ENCODE data around the gene TIMM13. TPM values are rescaled to one million over a fixed set of nuclear protein-coding genes. Genes with fewer than 3 reads are reported as not detected.
"Not testable (repeated sequence)": the region's sequence is repeated elsewhere in the genome, so short reads cannot be mapped to it uniquely, and the experiment has no call there.

TIMM13 gene
- total RNA-seq, 1 experiment from 2014 or later: 52.9 TPM

DNA sequence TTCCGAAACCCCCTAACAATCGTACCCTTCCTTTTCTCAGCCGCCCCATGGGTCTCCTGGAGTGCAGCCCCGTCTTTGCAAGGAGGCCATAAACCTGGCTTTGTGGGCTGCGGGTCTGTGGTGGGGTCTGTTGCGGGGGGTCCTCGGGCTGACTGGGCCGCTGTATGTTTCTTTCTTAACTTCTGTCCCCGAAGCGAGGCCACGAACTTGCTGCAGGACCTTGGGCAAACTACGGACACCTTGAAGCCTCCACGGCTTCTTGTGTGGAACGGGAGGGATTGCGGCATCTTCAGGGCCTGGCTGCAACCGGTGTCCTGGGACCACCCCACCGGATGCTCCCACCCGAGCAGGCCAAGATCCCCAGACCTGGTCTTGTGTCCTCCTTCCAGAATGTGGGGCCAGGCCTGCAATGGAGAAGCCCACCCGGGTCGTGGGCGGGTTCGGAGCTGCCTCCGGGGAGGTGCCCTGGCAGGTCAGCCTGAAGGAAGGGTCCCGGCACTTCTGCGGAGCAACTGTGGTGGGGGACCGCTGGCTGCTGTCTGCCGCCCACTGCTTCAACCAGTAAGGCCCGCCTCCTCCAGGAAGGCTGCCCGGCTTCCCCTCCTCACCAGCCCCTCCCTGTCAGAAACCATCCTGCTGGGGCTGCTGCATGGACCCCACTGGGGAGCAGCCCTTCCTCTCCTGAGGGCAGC, 12.0 kb downstream of the TIMM13 start:
- DNase-seq (ENCODE audit: low read depth): no peak

DNA sequence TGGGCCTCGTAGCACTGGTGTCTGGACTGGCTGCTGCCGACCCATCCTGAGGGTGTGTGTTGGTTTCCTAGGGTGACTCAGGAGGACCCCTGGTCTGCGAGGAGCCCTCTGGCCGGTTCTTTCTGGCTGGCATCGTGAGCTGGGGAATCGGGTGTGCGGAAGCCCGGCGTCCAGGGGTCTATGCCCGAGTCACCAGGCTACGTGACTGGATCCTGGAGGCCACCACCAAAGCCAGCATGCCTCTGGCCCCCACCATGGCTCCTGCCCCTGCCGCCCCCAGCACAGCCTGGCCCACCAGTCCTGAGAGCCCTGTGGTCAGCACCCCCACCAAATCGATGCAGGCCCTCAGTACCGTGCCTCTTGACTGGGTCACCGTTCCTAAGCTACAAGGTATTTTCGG, 13.8 kb downstream of the TIMM13 start:
- DNase-seq (ENCODE audit: low read depth): no peak

DNA sequence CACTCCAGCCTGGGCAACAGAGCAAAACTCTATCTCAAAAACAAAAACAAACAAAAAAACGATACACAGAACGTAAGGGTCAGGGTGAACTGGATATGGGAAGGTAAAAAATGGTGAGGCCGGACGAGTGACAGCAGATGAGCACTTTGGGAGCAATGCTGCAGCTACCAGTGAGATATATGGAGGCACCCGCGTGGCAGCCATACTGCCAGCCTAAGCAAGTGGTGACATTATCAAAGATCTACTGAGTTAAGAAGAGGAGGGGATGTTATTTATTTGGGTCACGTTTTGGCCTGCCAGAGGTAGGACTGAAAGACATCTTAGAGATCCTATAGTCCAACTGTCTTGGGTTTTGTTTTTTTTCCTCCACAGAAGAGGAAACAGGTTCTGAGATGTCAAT, 14.2 kb downstream of the TIMM13 start:
- no peak for DNase-seq (ENCODE audit: low read depth)

DNA sequence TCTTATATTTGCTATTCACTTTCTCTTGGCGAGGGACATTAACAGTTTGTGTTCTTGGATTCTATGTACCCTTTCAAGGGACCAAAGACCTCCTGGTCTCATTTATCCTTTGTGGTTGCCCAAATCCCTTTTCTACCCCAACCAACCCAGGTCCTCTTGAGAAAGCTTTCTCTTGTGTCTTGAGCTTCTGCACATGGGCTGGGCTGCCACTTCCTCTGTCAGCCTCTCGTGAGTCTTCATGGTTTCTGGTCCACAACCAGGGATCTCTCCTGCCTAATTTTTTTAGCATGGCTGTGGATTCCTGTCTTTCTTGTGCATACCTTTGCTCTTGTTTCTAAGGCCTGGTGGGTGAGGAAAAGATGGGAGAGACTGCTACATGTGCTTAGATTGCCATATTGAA, 14.9 kb downstream of the TIMM13 start:
- DNase-seq (ENCODE audit: low read depth): no peak

DNA sequence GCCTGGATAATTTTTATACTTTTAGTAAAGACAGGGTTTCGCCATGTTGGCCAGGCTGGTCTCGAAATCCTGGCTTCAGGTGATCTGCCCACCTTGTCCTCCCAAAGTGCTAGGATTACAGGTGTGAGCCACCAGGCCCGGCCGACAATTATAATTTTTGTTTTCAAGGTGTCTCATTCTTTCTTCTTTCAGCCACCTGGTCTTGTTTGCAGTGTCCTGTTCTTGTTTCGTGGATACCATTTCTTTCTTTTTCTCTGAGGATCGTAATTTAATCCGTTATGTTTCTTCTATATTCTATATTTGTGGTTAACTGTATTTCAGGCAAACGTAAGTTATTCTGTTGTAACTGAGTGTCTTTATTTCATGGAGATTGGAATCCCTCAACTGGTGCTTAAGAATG, 15.7 kb downstream of the TIMM13 start:
- no peak for DNase-seq (ENCODE audit: low read depth)

DNA sequence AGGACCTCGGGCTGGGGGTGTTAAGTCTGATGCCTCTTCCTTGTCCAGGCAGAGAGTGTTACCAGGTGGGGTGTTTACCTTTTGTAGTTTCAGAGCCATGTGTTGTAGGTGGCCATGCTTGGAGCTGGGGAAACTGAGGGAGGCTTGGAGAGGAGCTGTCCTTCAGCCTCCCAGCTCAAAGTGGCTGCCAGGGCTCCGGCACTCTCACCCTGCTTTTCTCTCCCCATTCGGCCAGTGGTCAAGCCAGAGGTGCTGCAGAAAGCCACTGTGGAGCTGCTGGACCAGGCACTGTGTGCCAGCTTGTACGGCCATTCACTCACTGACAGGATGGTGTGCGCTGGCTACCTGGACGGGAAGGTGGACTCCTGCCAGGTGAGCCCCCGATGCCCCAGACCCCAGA, 17.4 kb downstream of the TIMM13 start:
- no peak for DNase-seq (ENCODE audit: low read depth)

DNA sequence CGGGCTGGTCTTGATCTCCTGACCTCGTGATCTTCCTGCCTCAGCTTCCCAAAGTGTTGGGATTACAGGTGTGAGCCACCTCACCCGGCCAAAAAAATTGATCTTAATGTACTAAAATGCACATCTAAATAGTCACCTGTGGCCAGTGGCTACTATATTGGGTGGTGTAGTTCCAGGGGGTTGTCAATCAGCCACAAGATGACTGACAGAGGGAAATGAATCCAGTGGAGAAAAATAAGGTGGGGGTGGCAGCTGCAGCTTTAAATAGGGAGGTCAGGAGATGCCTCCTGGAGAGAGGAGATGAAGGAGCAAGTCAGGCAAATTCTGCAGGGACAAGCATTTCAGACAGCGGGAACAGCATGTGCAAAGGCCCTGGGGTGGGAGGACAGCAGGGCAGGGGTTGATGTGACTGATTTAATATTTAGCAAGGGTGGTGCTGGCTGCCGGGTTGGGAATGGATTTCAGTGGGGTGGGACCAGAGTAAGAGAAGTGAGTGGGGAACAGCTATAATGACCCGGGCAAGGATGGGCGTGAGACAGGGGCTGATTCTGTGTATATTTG, 18.0 kb downstream of the TIMM13 start:
- no peak for DNase-seq (ENCODE audit: low read depth)

DNA sequence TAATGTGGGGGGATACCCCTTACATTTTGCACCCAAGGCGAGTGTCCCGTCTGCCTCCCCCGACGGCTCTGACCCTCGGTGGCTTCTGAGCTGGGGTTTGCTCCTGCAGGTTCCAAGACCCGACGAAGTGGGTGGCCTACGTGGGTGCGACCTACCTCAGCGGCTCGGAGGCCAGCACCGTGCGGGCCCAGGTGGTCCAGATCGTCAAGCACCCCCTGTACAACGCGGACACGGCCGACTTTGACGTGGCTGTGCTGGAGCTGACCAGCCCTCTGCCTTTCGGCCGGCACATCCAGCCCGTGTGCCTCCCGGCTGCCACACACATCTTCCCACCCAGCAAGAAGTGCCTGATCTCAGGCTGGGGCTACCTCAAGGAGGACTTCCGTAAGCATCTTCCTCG, 19.1 kb downstream of the TIMM13 start:
- no peak for DNase-seq (ENCODE audit: low read depth)

DNA sequence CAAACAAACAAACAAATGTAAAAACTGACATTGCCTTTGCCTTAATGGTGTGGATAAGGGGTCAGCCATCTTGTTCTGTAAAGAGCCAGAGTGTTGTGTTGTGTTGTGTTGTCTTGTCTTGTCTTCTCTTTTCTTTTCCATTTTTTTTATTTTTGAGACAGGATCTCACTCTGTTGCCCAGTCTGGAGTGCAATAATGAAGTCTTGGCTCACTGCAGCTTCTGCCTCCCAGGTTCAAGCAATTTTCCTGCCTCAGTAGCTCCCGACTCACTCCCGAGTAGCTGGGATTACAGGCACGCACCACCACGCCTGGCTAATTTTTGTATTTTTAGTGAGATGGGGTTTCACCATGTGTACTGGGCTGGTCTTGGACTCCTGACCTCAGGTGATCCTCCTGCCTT, 27.8 kb downstream of the TIMM13 start:
- DNase-seq (ENCODE audit: low read depth): no peak

DNA sequence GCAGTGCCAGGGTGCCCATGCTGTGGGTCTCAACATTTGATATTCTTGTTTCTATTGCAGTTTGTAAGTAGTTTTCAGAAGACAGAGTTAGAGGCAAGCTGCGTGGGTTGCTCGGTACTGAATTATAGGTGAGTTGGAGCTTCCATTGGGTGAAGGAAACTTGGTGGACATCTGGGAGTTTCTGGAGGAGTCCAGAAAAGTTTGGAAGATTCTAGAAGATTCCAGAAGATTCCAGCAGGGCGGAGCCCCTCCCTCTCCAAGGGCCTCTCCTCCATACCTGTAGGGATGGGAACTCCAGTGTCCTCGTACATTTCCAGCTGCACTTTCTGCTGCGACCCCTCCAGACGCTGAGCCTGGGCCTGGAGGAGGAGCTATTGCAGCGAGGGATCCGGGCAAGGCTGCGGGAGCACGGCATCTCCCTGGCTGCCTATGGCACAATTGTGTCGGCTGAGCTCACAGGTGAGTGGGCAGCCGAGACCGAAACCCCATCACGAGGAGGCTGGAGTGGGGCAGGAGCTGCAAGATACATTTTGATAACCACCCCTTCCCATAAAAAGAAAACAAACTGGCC, 28.6 kb downstream of the TIMM13 start:
- no peak for DNase-seq (ENCODE audit: low read depth)

DNA sequence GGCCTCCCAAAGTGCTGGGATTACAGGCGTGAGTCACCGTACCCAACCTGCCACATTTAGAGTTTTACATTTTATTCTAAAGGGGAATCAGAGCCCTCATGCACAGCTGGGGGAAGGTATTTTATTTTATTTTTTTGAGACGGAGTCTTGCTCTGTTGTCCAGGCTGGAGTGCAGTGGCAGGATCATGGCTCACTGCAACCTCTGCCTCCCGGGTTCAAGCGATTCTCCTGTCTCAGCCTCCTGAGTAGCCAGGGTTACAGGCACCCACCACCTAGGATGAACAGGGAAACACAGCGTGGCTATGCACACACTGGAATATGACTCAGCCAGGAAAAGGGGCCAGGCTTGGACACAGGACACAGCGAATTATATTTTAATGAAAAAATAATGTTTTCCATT, 30.2 kb downstream of the TIMM13 start:
- DNase-seq (ENCODE audit: low read depth): not testable (repeated sequence)

DNA sequence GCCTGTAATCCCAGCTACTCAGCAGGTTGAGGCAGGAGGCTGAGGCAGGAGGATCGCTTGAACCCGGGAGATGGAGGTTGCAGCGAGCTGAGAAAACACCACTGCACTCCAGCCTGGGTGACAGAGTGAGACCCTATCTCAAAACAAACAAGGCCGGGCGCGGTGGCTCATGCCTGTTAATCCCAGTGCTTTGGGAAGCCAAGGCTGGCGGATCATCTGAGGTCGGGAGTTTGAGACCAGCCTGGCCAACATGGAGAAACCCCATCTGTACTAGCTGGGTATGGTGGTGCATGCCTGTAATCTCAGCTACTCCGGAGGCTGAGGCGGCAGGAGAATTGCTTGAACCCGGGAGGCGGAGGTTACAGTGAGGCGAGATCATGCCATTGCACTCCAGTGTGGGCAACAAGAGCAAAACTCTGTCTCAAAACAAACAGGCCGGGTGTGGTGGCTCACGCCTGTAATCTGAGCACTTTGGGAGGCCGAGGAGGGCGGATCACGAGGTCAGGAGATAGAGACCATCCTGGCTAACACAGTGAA, 32.0 kb downstream of the TIMM13 start:
- DNase-seq (ENCODE audit: low read depth): not testable (repeated sequence)

DNA sequence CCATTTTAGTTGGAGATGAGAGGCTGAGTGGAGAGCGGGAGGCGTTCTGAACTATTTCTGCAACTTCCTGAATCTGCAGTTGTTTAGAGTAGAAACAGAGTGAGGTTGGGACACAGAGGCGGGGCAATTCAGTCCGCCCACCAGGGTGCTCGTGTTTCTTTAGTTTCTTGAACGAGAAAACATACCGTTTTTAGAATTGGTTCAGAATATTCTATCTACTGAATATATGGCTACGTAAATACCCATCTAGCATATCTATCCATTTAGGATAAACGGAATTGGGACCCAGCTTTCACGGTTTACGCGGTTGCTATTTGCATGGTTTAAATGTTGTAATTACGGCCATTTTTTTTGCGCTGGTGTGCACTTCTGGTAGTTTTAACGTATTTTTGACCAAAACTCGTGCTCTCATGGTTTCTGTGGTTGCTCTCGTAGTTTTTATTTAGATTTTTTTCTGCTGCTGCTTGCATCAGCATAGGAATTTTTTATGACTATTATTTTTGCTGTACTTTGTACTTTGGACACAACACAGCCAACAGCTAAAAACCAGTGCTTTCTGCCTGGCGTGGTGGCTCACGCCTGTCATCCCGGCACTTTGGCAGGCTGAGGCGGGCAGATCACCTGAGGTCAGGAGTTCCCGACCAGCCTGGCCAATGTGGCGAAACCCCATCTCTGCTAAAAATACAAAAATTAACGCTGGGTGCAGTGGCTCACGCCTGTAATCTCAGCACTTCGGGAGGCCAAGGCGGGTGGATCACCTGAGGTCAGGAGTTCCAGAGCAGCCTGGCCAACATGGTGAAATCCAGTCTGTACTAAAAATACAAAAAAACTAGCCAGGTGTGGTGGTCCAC, 32.7 kb downstream of the TIMM13 start:
- no peak for DNase-seq (ENCODE audit: low read depth)

DNA sequence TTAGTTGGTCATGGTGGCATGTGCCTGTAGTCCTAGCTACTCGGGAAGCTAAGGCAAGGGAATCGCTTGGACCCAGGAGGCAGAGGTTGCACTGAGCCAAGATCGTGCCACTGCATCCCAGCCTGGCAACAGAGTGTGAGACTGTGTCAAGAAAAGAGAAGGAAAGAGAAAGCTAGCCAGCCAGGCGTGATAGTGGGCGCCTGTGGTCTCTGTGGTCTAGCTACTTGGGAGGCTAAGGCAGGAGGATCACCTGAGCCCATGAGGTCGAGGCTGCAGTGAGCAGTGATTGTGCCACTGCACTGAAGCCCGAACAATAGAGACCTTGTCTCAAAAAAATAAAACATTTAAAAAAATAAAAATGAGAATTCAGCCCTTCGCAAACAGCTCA, 33.3 kb downstream of the TIMM13 start:
- no peak for DNase-seq (ENCODE audit: low read depth)

DNA sequence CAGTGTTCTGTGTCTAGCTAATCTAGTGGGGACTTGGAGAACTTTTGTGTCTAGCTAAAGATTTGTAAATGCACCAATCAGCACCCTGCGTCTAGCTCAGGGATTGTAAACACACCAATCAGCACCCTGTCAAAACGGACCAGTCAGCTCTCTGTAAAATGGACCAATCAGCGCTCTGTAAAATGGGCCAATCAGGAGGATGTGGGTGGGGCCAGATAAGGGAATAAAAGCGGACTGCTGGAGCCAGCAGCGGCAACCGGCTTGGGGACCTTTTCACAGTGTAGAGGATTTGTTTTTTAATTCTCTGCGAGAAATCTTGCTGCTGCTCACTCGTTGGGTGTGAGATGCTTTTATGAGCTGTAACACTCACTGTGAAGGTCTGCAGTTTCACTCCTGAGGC, 34.5 kb downstream of the TIMM13 start:
- DNase-seq (ENCODE audit: low read depth): not testable (repeated sequence)

DNA sequence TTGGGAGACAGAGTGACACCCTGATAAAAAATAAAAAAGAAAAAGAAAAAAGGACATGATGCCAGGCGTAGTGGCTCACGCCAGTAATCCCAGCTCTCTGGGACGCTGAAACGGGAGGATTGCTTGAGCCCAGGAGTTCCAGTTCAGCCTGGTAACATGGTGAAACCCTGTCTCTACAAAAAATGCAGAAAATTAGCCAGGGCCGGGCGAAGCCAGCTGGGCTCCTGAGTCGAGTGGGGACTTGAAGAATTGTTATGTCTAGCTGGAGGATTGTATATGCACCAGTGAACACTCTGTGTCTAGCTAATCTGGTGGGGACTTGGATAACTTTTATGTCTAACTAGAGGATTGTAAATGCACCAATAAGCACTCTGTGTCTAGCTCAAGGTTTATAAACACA, 35.0 kb downstream of the TIMM13 start:
- DNase-seq (ENCODE audit: low read depth): no peak

DNA sequence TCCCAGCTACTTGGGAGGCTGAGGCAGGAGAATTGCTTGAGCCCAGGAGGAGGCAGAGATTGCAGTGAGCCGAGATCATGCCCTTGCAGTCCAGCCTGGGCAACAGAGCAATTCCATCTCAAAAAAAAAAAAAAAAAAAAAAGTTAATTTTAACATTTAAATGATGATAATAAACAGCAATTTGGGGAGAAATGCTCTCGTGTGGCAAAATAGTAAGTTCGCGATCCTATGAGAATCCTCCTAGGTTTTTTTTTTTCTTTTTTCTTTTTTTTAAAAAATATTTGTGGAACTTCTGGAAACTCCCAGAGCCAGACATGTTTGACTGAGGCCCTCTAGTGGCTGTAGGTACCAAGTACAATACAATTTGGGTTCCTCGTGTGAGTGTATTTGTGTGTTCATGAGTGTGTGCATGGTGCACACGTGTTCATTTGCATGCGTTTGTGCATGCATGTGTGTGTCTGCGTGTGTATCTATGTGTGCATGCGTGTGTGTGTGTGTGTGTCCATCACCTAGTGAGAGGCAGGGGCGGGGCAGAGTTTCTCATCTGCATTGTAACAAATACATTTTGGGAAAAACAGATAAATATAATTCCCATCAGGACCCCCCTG, 36.2 kb downstream of the TIMM13 start:
- DNase-seq (ENCODE audit: low read depth): peak; percentile 74

DNA sequence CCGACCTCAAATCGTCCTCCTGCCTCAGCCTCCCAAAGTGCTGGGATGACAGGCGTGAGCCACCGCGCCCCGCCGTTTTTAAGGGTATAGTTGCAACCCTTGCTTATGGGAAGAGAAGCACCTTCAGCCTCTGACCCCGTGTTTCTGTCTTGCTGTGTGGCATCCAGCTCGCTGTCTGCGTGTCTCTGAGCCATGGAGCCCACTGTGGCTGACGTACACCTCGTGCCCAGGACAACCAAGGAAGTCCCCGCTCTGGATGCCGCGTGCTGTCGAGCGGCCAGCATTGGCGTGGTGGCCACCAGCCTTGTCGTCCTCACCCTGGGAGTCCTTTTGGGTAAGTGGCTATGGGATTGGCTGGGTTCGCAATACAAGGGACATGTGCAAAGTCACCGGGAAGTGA, 37.8 kb downstream of the TIMM13 start:
- no peak for DNase-seq (ENCODE audit: low read depth)

DNA sequence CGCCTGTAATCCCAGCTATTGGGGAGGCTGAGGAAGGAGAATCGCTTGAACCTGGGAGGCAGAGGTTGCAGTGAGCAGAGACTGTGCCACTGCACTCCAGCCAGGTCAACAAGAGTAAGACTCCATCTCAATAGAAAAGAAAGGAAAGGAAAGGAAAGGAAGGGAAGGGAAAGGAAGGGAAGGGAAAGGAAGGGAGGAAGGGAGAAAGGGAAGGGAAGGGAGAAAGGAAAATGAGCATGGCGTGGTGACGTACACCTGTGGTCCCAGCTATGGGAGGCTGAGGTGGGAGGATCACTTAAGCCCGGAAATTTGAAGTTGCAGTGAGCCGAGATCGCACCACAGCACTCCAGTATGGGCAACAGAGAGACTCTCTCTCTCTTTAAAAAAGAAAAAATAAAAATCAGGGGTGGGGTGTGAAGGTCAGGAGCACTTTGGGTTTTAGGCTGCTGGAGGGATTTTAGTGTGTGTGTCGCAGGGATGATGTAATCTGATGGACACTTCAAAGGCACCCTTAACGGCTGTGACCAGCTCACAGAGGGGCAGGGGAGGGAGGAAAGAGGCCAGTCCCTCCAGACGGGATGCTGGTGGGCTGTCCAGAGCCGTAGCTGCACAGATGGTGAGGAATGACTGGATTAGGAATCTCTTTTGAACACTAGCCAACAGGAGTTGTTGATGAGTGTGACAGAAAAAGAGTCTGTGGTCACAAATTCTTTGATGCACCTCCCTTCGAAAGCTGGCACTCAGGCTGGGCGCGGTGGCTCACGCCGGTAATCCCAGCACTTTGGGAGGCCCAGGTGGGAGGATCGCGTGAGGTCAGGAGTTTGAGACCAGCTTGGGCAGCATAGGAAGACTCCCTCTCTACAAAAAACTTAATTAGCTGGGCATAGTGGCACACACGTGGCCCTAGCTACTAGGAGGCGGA, 39.8 kb downstream of the TIMM13 start:
- no peak for DNase-seq (ENCODE audit: low read depth)

DNA sequence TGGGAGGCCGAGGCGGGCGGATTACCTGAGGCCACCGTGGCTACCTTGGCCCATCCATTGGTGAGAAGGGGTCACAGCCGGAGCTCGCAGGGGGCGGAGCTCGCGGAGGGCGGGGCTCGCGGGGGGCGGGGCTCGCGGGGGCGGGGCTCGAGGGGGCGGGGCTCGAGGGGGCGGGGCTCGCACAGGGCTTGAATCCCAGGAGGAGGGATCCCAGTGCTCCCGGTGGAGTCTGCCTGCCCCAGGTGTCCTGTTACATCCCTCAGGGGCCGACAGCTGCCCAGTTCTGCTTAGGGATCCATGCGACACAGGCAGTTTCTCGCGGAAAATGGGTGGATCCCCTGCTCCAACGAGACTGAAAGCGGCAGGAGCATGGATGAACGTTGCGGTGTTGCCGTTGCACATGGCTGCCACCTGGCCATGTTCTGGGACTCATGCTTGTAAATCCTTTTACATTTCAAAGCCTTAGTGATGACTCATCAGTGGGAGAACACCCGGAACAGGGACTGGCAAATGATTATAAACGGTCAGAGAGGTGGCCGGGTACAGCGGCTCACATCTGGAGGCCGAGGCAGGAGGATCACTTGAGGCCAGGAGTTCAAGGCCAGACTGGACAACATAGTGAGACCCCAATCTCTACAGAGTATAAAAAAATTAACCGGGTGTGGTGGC, 42.2 kb downstream of the TIMM13 start:
- DNase-seq (ENCODE audit: low read depth): peak; percentile 86

Data from LHCN-M2 (cell line).